ENCODE results near the gene MPL.

MPL gene

DNA sequence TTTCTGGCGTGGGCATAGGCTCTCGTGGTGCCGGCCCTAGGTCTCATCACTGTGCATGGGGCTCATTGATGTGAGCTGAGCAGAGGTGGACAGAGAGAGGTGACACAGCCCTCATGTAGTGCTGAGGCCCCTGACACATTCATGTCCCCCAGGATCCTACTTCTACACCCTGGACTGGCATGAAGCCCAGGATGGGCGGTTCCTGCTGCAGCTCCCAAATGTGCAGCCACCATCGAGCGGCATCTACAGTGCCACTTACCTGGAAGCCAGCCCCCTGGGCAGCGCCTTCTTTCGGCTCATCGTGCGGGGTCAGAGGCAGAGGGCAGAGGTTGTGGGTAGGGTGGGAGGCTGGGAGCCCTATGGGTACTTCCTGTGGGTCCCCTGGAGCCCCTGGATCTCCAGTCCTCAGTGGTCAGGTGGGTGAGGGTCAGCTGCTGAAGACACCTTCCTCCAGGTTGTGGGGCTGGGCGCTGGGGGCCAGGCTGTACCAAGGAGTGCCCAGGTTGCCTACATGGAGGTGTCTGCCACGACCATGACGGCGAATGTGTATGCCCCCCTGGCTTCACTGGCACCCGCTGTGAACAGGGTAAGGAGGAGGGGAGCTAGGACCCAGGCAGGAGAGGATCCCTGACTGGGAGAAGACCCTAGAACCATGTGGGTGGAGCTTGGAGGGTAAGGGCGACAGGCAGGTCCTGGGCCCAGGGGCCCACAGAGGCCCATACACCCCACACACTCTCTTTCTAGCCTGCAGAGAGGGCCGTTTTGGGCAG lies 30.7 kb upstream of the MPL start:
- no peak for DNase-seq

DNA sequence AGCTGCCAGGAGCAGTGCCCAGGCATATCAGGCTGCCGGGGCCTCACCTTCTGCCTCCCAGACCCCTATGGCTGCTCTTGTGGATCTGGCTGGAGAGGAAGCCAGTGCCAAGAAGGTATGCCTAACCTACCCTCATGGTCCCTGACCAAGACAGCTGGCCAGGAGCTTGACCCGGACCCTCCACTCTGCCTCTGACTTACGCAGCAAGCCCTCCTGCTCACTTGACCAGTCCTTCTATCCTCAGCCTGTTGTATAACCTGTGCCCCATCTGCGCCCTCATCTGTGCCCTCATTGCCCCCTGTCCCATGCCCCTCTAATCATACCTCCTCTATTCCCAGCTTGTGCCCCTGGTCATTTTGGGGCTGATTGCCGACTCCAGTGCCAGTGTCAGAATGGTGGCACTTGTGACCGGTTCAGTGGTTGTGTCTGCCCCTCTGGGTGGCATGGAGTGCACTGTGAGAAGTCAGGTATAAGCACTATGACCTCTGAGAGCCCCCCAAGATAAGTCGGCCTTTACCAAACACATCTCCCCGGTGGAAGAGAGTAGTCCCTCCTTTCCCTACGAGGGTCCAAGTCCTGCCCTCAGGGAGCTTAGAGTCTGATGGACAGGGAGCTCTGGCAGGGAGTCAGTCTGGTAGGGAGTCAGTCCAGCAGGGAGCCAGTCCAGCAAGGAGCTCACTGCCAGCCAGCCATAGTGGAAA lies 30.0 kb upstream of the MPL start:
- DNase-seq = no peak

DNA sequence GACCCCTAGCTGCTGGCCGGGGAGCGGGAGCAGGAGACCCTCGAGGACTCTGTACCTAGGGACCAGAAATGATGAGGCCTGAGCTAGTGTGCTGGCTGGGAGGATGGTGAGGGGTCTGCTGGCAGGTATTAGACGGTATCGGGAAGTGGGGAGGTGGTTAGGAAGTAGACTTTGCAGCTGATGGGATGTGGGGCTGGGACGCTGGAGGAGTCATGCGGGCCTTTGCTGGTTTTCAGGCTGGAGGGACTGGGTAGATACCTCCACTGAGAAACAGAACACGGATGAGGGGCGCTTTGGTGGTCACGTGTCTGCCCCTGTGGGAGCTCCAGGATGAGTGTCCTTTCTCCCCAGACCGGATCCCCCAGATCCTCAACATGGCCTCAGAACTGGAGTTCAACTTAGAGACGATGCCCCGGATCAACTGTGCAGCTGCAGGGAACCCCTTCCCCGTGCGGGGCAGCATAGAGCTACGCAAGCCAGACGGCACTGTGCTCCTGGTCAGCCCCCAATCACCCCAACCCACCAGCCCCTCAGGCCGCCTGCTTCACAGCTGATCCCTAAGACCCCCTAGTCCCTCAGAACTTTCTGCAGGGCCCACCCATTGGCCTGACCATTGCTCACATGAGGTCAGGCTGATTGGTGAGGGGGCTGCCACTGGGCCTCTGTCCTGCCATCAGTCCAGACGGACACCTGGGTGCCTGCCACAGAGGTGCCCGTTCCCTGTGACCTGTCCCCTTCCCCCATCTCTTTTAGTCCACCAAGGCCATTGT lies 28.8 kb upstream of the MPL start:
- DNase-seq = no peak

DNA sequence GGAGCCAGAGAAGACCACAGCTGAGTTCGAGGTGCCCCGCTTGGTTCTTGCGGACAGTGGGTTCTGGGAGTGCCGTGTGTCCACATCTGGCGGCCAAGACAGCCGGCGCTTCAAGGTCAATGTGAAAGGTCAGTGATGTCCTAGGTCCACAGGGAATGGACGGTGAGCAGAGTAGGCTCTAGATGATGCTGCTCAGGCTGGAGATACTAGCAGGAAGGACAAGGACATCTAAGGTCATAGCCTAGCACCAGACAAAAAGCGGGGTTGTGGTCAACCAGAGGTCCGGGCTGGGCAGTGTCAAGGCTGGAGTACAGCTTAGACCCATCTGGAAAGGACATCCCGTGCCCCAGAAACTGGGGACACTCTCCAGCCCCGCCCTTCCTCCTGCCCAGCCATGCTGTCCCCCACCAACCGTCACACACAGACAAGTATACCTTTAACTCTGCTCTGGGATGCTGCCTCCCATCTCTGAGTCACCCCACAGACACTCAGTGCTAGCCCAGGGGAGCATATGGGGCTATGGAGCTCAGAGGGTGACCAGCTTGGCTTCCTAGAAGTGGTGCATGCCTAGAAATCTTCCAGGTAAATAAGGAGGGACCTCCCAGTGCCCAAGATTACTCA lies 28.1 kb upstream of the MPL start:
- no peak for DNase-seq

DNA sequence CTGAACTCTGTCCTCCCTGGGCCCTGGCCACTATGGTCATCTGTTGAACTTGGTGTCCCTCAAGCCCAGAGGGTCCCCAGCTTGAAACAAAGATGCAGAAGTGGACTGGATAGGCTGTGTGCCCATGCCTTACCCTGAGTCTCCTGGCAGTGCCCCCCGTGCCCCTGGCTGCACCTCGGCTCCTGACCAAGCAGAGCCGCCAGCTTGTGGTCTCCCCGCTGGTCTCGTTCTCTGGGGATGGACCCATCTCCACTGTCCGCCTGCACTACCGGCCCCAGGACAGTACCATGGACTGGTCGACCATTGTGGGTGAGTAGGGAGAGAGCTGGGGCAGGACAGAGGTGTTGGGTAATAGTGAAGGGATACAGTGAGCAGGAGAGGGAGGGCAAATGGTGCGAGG lies 26.1 kb upstream of the MPL start:
- no peak for DNase-seq

GRCh38 chr1:43312212-43312623 lies 25.4 kb upstream of the MPL start:
- no peak for DNase-seq

GRCh38 chr1:43312663-43313515 lies 24.7 kb upstream of the MPL start:
- DNase-seq = no peak

GRCh38 chr1:43313771-43314170 lies 23.8 kb upstream of the MPL start:
- no peak for DNase-seq

GRCh38 chr1:43314233-43314632 lies 23.4 kb upstream of the MPL start:
- no peak for DNase-seq

DNA sequence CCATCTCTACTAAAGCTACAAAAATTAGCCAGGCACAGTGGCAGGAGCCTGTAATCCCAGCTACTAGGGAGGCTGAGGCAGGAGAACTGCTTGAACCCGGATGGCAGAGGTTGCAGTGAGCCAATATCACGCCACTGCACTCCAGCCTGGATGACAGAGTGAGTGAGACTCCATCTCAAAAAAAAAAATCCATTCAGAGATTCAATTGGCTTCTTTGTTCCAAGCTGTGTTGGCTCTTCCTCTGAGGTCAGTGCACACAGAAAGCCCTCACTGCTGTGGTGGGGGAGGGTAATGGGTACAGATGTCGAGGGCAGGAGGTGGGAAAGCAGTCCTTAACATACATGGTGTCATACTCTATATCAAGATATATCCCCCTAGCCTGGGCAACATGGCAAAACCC lies 22.1 kb upstream of the MPL start:
- DNase-seq = no peak

DNA sequence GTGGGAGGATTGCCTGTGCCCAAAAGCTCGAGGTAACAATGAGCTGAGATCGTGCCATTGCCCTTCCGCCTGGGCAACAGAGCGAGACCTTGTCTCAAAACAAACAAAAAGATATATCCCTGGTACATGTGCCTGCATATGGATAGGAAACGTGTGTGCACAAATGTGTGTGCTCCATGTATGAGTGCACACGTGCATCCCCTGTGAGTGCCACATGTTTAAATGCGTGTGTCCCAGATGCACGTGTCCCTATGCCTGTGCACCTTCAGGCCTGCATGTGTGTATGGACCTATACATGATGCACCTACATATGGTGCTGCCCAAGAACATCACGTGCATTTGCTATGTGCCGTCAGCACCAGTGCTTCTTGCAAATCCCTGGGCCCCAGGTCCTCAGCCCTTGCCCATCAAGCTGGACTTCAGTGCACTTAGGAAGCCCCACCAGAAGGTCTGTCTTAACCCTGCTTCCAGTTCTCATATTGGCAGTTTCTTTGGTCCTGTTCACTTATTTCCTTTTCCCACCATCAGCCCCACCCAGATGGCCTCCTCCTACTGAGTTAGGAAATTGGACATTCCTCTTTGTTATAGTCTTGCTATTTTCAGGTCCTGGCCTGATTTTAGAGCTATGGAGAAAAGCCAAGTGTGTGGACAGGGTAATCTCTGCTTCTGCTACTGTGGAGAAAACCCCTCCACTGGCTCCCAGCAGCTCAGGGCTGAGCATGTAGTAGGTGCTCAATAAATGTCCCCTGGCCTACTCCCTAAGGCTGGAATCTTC lies 21.5 kb upstream of the MPL start:
- DNase-seq = no peak

GRCh38 chr1:43316738-43317520 lies 20.7 kb upstream of the MPL start:
- no peak for DNase-seq

- peak; percentile 19 for DNase-seq
Measured at GRCh38 chr1:43317817-43318471, 19.7 kb upstream of the MPL start.

- no peak for DNase-seq
Measured at GRCh38 chr1:43318831-43319230, 18.8 kb upstream of the MPL start.

DNA sequence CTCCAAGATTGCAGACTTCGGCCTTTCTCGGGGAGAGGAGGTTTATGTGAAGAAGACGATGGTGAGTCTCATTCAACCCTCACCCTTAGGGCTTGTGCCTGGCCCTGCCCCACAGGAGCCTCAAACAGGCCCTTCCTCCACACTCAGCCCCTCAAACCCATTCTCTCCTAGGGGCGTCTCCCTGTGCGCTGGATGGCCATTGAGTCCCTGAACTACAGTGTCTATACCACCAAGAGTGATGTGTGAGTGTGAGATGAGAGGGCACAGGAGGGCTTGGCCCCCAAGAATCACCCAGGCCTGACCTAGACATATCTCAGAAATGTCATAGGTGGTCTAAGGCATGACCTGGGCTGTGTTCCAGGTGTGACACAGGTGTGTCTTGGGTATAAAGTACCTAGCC lies 18.3 kb upstream of the MPL start:
- DNase-seq = no peak

GRCh38 chr1:43319766-43320165 lies 17.9 kb upstream of the MPL start:
- DNase-seq = no peak

GRCh38 chr1:43321331-43321891 lies 16.2 kb upstream of the MPL start:
- no peak for DNase-seq

GRCh38 chr1:43322506-43322905 lies 15.1 kb upstream of the MPL start:
- no peak for DNase-seq

DNA sequence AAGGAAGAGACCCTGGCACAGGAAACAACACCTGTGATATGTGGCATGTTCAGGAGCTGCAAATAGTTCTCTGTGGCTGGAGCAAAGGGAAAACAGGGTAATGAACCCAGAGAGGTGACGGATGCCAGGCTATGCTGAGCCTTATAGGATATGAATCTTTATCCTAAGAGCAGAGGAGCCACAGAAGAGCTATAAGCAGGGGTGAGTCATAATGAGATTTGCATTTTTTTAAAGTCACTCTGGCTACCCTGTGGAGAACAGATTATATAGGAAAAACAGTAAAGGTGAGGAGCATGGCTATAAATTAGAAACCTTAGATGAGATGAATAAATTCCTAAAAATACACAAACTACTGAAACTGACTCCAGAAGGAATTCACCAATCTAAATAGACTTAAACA lies 12.8 kb upstream of the MPL start:
- DNase-seq = no peak

DNA sequence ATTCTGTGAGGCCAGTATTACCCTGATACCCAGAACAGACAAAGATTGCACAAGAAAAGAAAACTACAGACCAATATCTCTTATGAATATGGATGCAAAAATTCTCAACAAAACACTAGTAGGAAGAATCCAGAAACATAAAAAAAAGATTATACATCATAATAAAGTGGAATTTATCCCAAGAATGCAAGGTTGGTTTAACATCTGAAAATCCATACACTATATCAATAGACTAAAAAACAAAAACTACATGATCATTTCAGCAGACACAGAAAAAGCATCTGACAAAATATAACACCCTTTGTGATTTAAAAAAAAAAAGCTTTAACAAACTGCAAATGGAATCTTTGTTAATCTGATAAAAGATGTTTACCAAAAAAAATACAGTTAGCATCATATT lies 12.2 kb upstream of the MPL start:
- no peak for DNase-seq
